ENCODE results near the gene SPDYA.
"Not testable (repeated sequence)": the region's sequence is repeated elsewhere in the genome, so short reads cannot be mapped to it uniquely, and the experiment has no call there.

SPDYA gene

GRCh38 chr2:28810384-28811285 lies at the start of gene SPDYA:
Gene SPDYA (plus strand): TSS chr2:28810834. CDS start chr2:28816015, 5,181 bp downstream.
- DNase-seq, result peak; percentile 52 to 60

GRCh38 chr2:28761420-28761819 lies 49.2 kb upstream of the SPDYA start:
- no peak for DNase-seq

GRCh38 chr2:28764909-28765711 lies 45.5 kb upstream of the SPDYA start:
- DNase-seq, result no peak

GRCh38 chr2:28766070-28766469 lies 44.6 kb upstream of the SPDYA start:
- DNase-seq, result no peak

- no peak for DNase-seq
These were observed 43.3 kb upstream of the SPDYA start for GRCh38 chr2:28767337-28767736.

GRCh38 chr2:28768422-28768821 lies 42.2 kb upstream of the SPDYA start:
- DNase-seq, result no peak

GRCh38 chr2:28768952-28769351 lies 41.7 kb upstream of the SPDYA start:
- DNase-seq, result no peak

- no peak for DNase-seq
These were observed 38.3 kb upstream of the SPDYA start for GRCh38 chr2:28772351-28772750.

- no peak for DNase-seq
These were observed 34.2 kb upstream of the SPDYA start for GRCh38 chr2:28776471-28776870.

- DNase-seq, result no peak
These were observed 32.2 kb upstream of the SPDYA start for GRCh38 chr2:28778392-28778791.

- DNase-seq, result no peak
These were observed 31.6 kb upstream of the SPDYA start for GRCh38 chr2:28779001-28779400.

- no peak for DNase-seq
These were observed 30.1 kb upstream of the SPDYA start for GRCh38 chr2:28780496-28780895.

GRCh38 chr2:28782423-28782822 lies 28.2 kb upstream of the SPDYA start:
- no peak for DNase-seq

- DNase-seq, result not testable (repeated sequence)
These were observed 26.1 kb upstream of the SPDYA start for GRCh38 chr2:28784570-28784969.

GRCh38 chr2:28796620-28797019 lies 14.0 kb upstream of the SPDYA start:
- DNase-seq, result no peak

- no peak for DNase-seq
These were observed 8.9 kb upstream of the SPDYA start for GRCh38 chr2:28801726-28802125.

- DNase-seq, result no peak
These were observed 7.6 kb upstream of the SPDYA start for GRCh38 chr2:28802975-28803429.

GRCh38 chr2:28809927-28810326 lies 707 bp upstream of the SPDYA start:
- DNase-seq, result no peak

- no peak for DNase-seq
These were observed 7.4 kb downstream of the SPDYA start for GRCh38 chr2:28818053-28818452.

- DNase-seq, result peak; percentile 37 to 53
These were observed 10.8 kb downstream of the SPDYA start for GRCh38 chr2:28821295-28821958.

- DNase-seq, result no peak
These were observed 11.4 kb downstream of the SPDYA start for GRCh38 chr2:28822036-28822435.

GRCh38 chr2:28824207-28824606 lies 13.6 kb downstream of the SPDYA start:
- no peak for DNase-seq

- DNase-seq, result no peak
These were observed 14.2 kb downstream of the SPDYA start for GRCh38 chr2:28824870-28825269.

Data from NCI-H187 (cell line).